Transverse colon (tissue), 4 donors: ENCODE data around the gene NUP93. TPM values are rescaled to one million over a fixed set of nuclear protein-coding genes. Genes with fewer than 3 reads are reported as not detected.
"Not testable (repeated sequence)": the region's sequence is repeated elsewhere in the genome, so short reads cannot be mapped to it uniquely, and the experiment has no call there.

Experiments
- DNase-seq: peaks from one replicate; pipeline ENCODE4 v3.0.0-alpha.2; 2019
- H3K27ac ChIP-seq, 4 donors: fragments of 200-600 bp; sonication (generic); 2 replicates each; pipeline ENCODE4 v1.5.1; 2016 to 2018; ENCODE audit warnings: inconsistent platforms in 4 of 4
- H3K27me3 ChIP-seq: fragments of 200-600 bp; sonication (generic); 2 replicates; pipeline ENCODE4 v1.5.1; 2017; ENCODE audit warnings: inconsistent platforms
- H3K36me3 ChIP-seq, 4 donors: fragments of 200-600 bp; sonication (generic); 2 replicates each; pipeline ENCODE4 v1.5.1; 2017 to 2019; ENCODE audit warnings: inconsistent platforms in 4 of 4
- H3K4me1 ChIP-seq, 4 donors: fragments of 200-600 bp; sonication (generic); 2 replicates each; pipeline ENCODE4 v1.5.1; 2017 to 2020; ENCODE audit warnings: inconsistent platforms in 4 of 4
- H3K4me3 ChIP-seq, 4 donors: fragments of 200-600 bp; sonication (generic); 1 replicate in 1 of 4; 2 replicates in 3 of 4; pipeline versions ENCODE4 v1.5.1 to v1.6.1; 2017 to 2019; ENCODE audit warnings: inconsistent platforms in 4 of 4
- H3K9me3 ChIP-seq, 2 donors: fragments of 200-600 bp; sonication (generic); 2 replicates each; pipeline ENCODE4 v1.5.1; 2017 to 2019; ENCODE audit warnings: inconsistent platforms in 2 of 2
- CTCF ChIP-seq, 5 experiments: fragments of 200-600 bp in 3 of 5; fragments of 450-650 bp in 2 of 5; sonication (generic) in 3 of 5; IDR thresholded peaks; 1 replicate in 2 of 5; 2 replicates in 3 of 5; pipeline ENCODE4 v1.5.1; 2016 to 2017; ENCODE audit warnings: antibody characterized with exemption in 5 of 5, inconsistent platforms in 3 of 5, mild to moderate bottlenecking in 2 of 5, moderate library complexity in 1 of 5
- EP300 ChIP-seq: sonication (generic); formaldehyde crosslinking; IDR thresholded peaks from one replicate; pipeline ENCODE4 v1.6.1; 2017; ENCODE audit warnings: antibody characterized with exemption, low read depth
- POLR2A ChIP-seq: fragments of 450-650 bp; IDR thresholded peaks from one replicate; pipeline ENCODE4 v1.6.1; 2016; ENCODE audit warnings: antibody characterized with exemption, mild to moderate bottlenecking, moderate library complexity
- POLR2AphosphoS5 ChIP-seq, 3 donors: sonication (generic); formaldehyde crosslinking; IDR thresholded peaks; one replicate each; pipeline ENCODE4 v1.6.1; 2016; ENCODE audit warnings: antibody characterized with exemption in 3 of 3
- WGBS, 2 donors: methylation state at CpG; one replicate each; pipeline ENCODE4 v1.1.5; 2018; ENCODE audit warnings: low coverage in 1 of 2; 5-methylcytosine and 5-hydroxymethylcytosine counted together
- in situ Hi-C, 4 donors: fragments of 200-750 bp; cut with MboI; loops; one replicate each; pipeline versions ENCODE4 v1.15.0 to v1.15.1; 2017; ENCODE audit warnings: low sequenced_read_pairs in 3 of 4, low pct_ligation_motif_present in 1 of 4, low pct_unique_long_range_greater_than_20kb in 1 of 4
- intact Hi-C: fragments of 100-400 bp; cut with DNase I; formaldehyde crosslinking; loops from one replicate; pipeline ENCODE4 v1.15.1; 2023; ENCODE audit warnings: low total_unique reads
- total RNA-seq, 4 donors: library from RNA; depleted of rRNA; stranded (reverse); fragments of >200 nt; gene quantifications; one replicate each; pipeline ENCODE4 v1.1.0, GENCODE V29; 2016

The NUP93 gene
- total RNA-seq, 4 donors from 2014 or later: 8.6 to 42.4 (median 20.6) TPM

DNA sequence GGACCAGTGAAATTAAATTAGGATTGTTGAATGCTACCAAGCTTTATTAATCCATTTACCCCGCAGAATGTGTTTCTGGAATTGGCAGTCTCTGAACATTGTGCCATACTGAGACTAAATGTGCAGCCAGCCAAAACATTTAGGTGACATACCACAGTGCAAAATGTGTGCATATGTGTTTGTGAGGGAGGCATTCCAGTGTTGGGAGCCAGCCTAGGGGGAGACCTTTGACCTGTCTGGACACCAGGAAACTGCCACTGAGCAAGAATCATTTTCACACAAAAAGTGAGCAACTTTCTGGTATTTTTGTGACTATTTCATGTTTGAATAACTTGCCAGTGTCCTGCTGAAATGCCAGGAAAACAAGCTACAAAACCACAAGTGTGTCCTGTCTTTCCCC is 70.4 kb downstream of the NUP93 start:
- no peaks in the 10 kb centered on the region for H3K27me3 ChIP-seq
- H3K4me1 ChIP-seq: no peaks in the 10 kb centered on the region
- intact Hi-C loops (no loop called here), in situ Hi-C loops (no loop called here)
- H3K9me3 ChIP-seq: no peaks in the 10 kb centered on the region
- no peak overlapping the region for H3K4me3 ChIP-seq
- 85 to 100% methylated on average over 1 of the region's 1 CpG for WGBS, 2 donors
- H3K36me3 ChIP-seq: peaks cover 0 to 12% (median 0%) of the 10 kb centered on the region in 4 donors
- no peak overlapping the region for H3K27ac ChIP-seq
- DNase-seq: no peak
- TF ChIP-seq POLR2A: no peak
- no peak for TF ChIP-seq CTCF (IDR thresholded peaks at IDR 0.05)
- no peak for TF ChIP-seq POLR2AphosphoS5 (IDR thresholded peaks at IDR 0.05)
- TF ChIP-seq EP300: no peak

DNA sequence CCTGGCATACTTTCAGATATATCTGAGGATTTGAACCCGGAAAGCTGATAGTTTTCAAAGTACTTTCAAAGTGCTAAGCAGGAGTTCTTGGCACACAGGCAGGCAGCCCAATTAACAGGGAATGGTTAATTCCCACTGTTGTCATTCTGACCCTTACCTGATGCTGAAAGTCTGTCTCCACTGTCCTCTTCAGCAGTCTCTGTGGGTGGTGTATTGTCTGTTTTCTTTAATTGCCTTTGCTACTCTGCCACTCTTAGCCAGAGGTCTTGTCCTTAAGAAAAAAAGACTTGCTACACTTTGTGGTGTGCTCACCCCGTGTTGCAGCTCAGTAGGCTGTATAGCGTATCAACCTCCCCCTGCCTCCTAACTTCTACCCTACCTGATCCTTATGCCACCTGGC is 71.8 kb downstream of the NUP93 start:
- no peak overlapping the region for H3K27ac ChIP-seq
- H3K4me3 ChIP-seq: no peak overlapping the region
- H3K36me3 ChIP-seq: peaks cover 0 to 12% (median 5%) of the 10 kb centered on the region in 4 donors
- H3K27me3 ChIP-seq: no peaks in the 10 kb centered on the region
- no peak for DNase-seq
- intact Hi-C loops: no loop called here
- no peaks in the 10 kb centered on the region for H3K4me1 ChIP-seq
- no peaks in the 10 kb centered on the region for H3K9me3 ChIP-seq
- TF ChIP-seq POLR2A (no peak), EP300 (no peak), POLR2AphosphoS5 (IDR thresholded peaks at IDR 0.05) (no peak), CTCF (IDR thresholded peaks at IDR 0.05) (no peak)
- WGBS, 2 donors: 74% methylated on average over 3 of the region's 3 CpGs; no CpG with 5 or more reads in 1 of the 2 donors
- in situ Hi-C loops: no loop called here

- Histone ChIP-seq H3K36me3 (peaks cover 0 to 10% (median 0%) of the 10 kb centered on the region in 4 donors), H3K9me3 (no peaks in the 10 kb centered on the region), H3K4me3 (no peak overlapping the region), H3K27ac (no peak overlapping the region), H3K27me3 (no peaks in the 10 kb centered on the region), H3K4me1 (no peaks in the 10 kb centered on the region)
- WGBS, 2 donors: 78 to 82% methylated on average over 2 to 3 of the region's 3 CpGs
- no peak for TF ChIP-seq CTCF (IDR thresholded peaks at IDR 0.05)
- TF ChIP-seq EP300: no peak
- TF ChIP-seq POLR2A: no peak
- TF ChIP-seq POLR2AphosphoS5 (IDR thresholded peaks at IDR 0.05): no peak
- in situ Hi-C loops (no loop called here), intact Hi-C loops (no loop called here)
- DNase-seq: no peak
These were observed 77.2 kb downstream of the NUP93 start for GRCh38 chr16:56807011-56807675.

DNA sequence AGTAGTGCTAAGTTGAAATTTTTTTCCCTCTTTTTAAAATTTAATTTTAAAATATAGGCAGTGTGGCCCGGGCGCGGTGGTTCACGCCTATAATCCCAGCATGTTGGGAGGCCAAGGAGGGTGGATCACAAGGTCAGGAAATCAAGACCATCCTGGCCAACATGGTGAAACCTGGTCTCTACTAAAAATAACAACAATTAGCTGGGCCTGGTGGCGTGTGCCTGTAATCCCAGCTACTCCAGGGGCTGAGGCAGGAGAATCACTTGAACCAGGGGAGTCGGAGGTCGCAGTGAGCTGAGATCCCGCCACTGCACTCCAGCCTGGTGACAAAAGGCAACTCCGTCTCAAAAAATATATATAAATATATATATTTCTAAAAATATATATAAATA is 77.7 kb downstream of the NUP93 start:
- H3K4me1 ChIP-seq, H3K36me3 ChIP-seq, in situ Hi-C loops, H3K4me3 ChIP-seq, DNase-seq, intact Hi-C loops, H3K27ac ChIP-seq, H3K27me3 ChIP-seq, H3K9me3 ChIP-seq: not testable (repeated sequence)
- WGBS, 2 donors: 96 to 98% methylated on average over 7 to 9 of the region's 9 CpGs

DNA sequence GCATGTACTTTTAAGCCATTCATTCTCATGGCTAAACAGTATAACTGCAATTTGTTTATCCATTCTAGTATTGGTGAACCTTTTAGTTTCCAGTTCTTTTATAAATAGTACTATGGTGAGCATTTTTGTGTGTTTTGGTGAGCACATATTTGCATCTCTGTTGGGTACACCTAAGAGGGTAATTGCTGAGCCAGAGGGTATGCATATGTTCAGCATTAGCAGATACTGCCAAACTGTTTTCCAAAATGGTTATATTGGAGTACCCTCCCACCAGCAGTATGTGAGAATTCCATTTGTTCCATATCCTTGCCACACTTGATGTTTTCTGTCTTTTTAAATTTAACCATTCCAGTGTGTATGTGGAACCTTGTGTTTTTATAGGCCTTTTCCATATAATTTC is 81.0 kb downstream of the NUP93 start:
- no peaks in the 10 kb centered on the region for H3K9me3 ChIP-seq
- TF ChIP-seq POLR2A (no peak), EP300 (no peak), POLR2AphosphoS5 (IDR thresholded peaks at IDR 0.05) (no peak), CTCF (IDR thresholded peaks at IDR 0.05) (no peak)
- in situ Hi-C loops (no loop called here), intact Hi-C loops (no loop called here)
- no peak overlapping the region for H3K27ac ChIP-seq
- no peaks in the 10 kb centered on the region for H3K27me3 ChIP-seq
- no peak overlapping the region for H3K4me3 ChIP-seq
- H3K36me3 ChIP-seq: peaks cover 0 to 5% (median 0%) of the 10 kb centered on the region in 4 donors
- DNase-seq: no peak
- H3K4me1 ChIP-seq: peaks cover 0 to 2% (median 0%) of the 10 kb centered on the region in 4 donors

DNA sequence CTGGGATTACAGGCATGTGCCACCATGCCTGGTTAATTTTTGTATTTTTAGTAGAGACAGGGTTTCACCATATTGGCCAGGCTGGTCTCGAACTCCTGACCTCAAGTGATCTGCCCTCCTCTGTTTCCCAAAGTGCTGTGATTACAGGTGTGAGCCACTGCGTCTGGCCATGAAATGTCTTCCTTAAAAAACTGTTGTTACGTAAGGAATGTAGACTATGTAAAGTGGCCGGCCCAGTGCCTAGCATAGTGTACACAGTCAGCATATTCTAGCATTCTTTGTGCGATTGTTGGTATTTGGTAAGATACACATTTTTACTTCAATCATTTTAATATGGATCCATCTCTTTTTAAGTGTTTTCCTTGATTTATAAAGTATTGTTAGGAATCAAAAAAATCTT is 81.7 kb downstream of the NUP93 start:
- in situ Hi-C loops, intact Hi-C loops, H3K9me3 ChIP-seq, H3K36me3 ChIP-seq, H3K27me3 ChIP-seq, H3K4me3 ChIP-seq, DNase-seq, H3K27ac ChIP-seq, H3K4me1 ChIP-seq: not testable (repeated sequence)
- WGBS, 2 donors: 93 to 94% methylated on average over 3 to 5 of the region's 5 CpGs
